Sigmoid colon (tissue), 7 donors: ENCODE measurements around the gene DGKD. TPM values are rescaled to one million over a fixed set of nuclear protein-coding genes. Genes with fewer than 3 reads are reported as not detected.
A peak's percentile ranks its signal among the peaks of the same experiment; 100 is the strongest.

Experiments used
- DNase-seq: peaks from one replicate; pipeline ENCODE4 v3.0.0-alpha.2; 2019
- H3K27ac ChIP-seq, 4 donors: fragments of 200-600 bp; sonication (generic); one replicate each; pipeline ENCODE4 v1.5.1; 2016 to 2019; ENCODE audit warnings: mild to moderate bottlenecking in 1 of 4
- H3K27me3 ChIP-seq, 3 donors: fragments of 200-600 bp; sonication (generic); one replicate each; pipeline ENCODE4 v1.5.1; 2019; ENCODE audit warnings: mild to moderate bottlenecking in 1 of 3
- H3K36me3 ChIP-seq, 4 donors: fragments of 200-600 bp; sonication (generic); one replicate each; pipeline ENCODE4 v1.5.1; 2016 to 2019
- H3K4me1 ChIP-seq, 4 donors: fragments of 200-600 bp; sonication (generic); one replicate each; pipeline ENCODE4 v1.5.1; 2017 to 2019
- H3K4me3 ChIP-seq, 4 donors: fragments of 200-600 bp; sonication (generic); one replicate each; pipeline ENCODE4 v1.5.1; 2017 to 2019; ENCODE audit warnings: mild to moderate bottlenecking in 2 of 4, moderate library complexity in 1 of 4
- H3K9me3 ChIP-seq, 4 donors: fragments of 200-600 bp in 3 of 4; sonication (generic) in 3 of 4; one replicate each; pipeline versions ENCODE4 v1.5.1 to v1.6.1; 2013 to 2019
- CTCF ChIP-seq, 4 experiments: fragments of 450-650 bp in 3 of 4; fragments of 200-600 bp in 1 of 4; IDR thresholded peaks; one replicate each; pipeline ENCODE4 v1.5.1; 2016 to 2019; ENCODE audit warnings: antibody characterized with exemption in 4 of 4, mild to moderate bottlenecking in 3 of 4, moderate library complexity in 2 of 4
- EP300 ChIP-seq, 4 donors: sonication (generic); formaldehyde crosslinking; IDR thresholded peaks; one replicate each; pipeline ENCODE4 v1.6.1; 2017; ENCODE audit warnings: antibody characterized with exemption in 4 of 4
- POLR2A ChIP-seq, 2 donors: fragments of 450-650 bp; IDR thresholded peaks; one replicate each; pipeline ENCODE4 v1.6.1; 2016; ENCODE audit warnings: antibody characterized with exemption in 2 of 2, mild to moderate bottlenecking in 2 of 2, moderate library complexity in 2 of 2
- POLR2AphosphoS5 ChIP-seq, 4 donors: sonication (generic); formaldehyde crosslinking; IDR thresholded peaks; one replicate each; pipeline ENCODE4 v1.6.1; 2017; ENCODE audit warnings: antibody characterized with exemption in 4 of 4
- WGBS, 2 donors: extraction: QIAGEN DNeasy Blood & Tissue Kit; methylation state at CpG; one replicate each; pipeline ENCODE4 v1.1.7; 2013; 5-methylcytosine and 5-hydroxymethylcytosine counted together
- intact Hi-C: fragments of 100-400 bp; cut with DNase I; formaldehyde crosslinking; loops from one replicate; pipeline ENCODE4 v1.15.1; 2023
- polyA plus RNA-seq, 3 donors: library from polyadenylated mRNA; stranded (reverse); fragments of 200-250 nt; gene quantifications; one replicate each; pipeline ENCODE4 v1.2.3, GENCODE V29; 2013
- total RNA-seq, 4 donors: library from RNA; depleted of rRNA; stranded (reverse); fragments of >200 nt; gene quantifications; one replicate each; pipeline ENCODE4 v1.1.0, GENCODE V29; 2016
- donor health status: healthy with polysubstance abuse.
- donor health status: Bipolar disorder and iron deficiency.
- donor health status: healthy.

The DGKD gene
- total and polyA plus RNA-seq, 7 donors, result 10.7 to 67.0 (median 19.7) TPM

GRCh38 chr2:233487748-233488345, 133.6 kb downstream of the DGKD start:
- H3K4me3 ChIP-seq, result no peak overlapping the region
- DNase-seq, result no peak
- 92% methylated on average over 9 of the region's 9 CpGs for WGBS, 2 donors
- peaks cover 1 to 89% (median 33%) of the 10 kb centered on the region in 4 donors for H3K36me3 ChIP-seq
- no peak for TF ChIP-seq POLR2AphosphoS5 (IDR thresholded peaks at IDR 0.05)
- no peak for TF ChIP-seq POLR2A (IDR thresholded peaks at IDR 0.05)
- TF ChIP-seq EP300 (IDR thresholded peaks at IDR 0.05), result no peak
- TF ChIP-seq CTCF (IDR thresholded peaks at IDR 0.05), result no peak
- peaks cover 0 to 4% (median 0%) of the 10 kb centered on the region in 4 donors for H3K4me1 ChIP-seq
- H3K27me3 ChIP-seq, result no peaks in the 10 kb centered on the region
- intact Hi-C loops, result no loop called here
- no peaks in the 10 kb centered on the region for H3K9me3 ChIP-seq
- H3K27ac ChIP-seq, result no peak overlapping the region

GRCh38 chr2:233489143-233489542, 134.8 kb downstream of the DGKD start:
- Histone ChIP-seq H3K27me3 (no peaks in the 10 kb centered on the region), H3K27ac (peak overlapping the region in 1 of 4 donors; percentile 4), H3K4me3 (no peak overlapping the region), H3K36me3 (peaks cover 7 to 85% (median 36%) of the 10 kb centered on the region in 4 donors), H3K4me1 (peaks cover 0 to 4% (median 0%) of the 10 kb centered on the region in 4 donors), H3K9me3 (no peaks in the 10 kb centered on the region)
- no peak for TF ChIP-seq POLR2AphosphoS5 (IDR thresholded peaks at IDR 0.05)
- no peak for TF ChIP-seq POLR2A (IDR thresholded peaks at IDR 0.05)
- no peak for TF ChIP-seq EP300 (IDR thresholded peaks at IDR 0.05)
- TF ChIP-seq CTCF (IDR thresholded peaks at IDR 0.05), result no peak
- WGBS, 2 donors, result 86 to 92% methylated on average over 10 of the region's 10 CpGs
- intact Hi-C loops, result no loop called here
- DNase-seq, result no peak

GRCh38 chr2:233489666-233490065, 135.4 kb downstream of the DGKD start:
- no peak for DNase-seq
- Histone ChIP-seq H3K4me3 (no peak overlapping the region), H3K27me3 (no peaks in the 10 kb centered on the region), H3K9me3 (no peaks in the 10 kb centered on the region), H3K36me3 (peaks cover 7 to 80% (median 33%) of the 10 kb centered on the region in 4 donors), H3K4me1 (peaks cover 0 to 4% (median 0%) of the 10 kb centered on the region in 4 donors), H3K27ac (peak overlapping the region in 1 of 4 donors; percentile 4)
- 96 to 97% methylated on average over 6 of the region's 6 CpGs for WGBS, 2 donors
- no peak for TF ChIP-seq CTCF (IDR thresholded peaks at IDR 0.05)
- TF ChIP-seq POLR2AphosphoS5 (IDR thresholded peaks at IDR 0.05), result no peak
- TF ChIP-seq EP300 (IDR thresholded peaks at IDR 0.05), result no peak
- no peak for TF ChIP-seq POLR2A (IDR thresholded peaks at IDR 0.05)
- intact Hi-C loops, result no loop called here

GRCh38 chr2:233490831-233491230, 136.5 kb downstream of the DGKD start:
- whole genome bisulfite sequencing, 2 donors, result 96% methylated on average over 7 of the region's 7 CpGs
- no peak for DNase-seq
- Histone ChIP-seq H3K4me3 (no peak overlapping the region), H3K4me1 (peaks cover 0 to 4% (median 0%) of the 10 kb centered on the region in 4 donors), H3K36me3 (peaks cover 7 to 77% (median 28%) of the 10 kb centered on the region in 4 donors), H3K27me3 (no peaks in the 10 kb centered on the region), H3K9me3 (no peaks in the 10 kb centered on the region), H3K27ac (no peak overlapping the region)
- intact Hi-C loops, result no loop called here
- no peak for TF ChIP-seq POLR2A (IDR thresholded peaks at IDR 0.05)
- no peak for TF ChIP-seq EP300 (IDR thresholded peaks at IDR 0.05)
- no peak for TF ChIP-seq CTCF (IDR thresholded peaks at IDR 0.05)

- no peak overlapping the region for H3K4me3 ChIP-seq
- intact Hi-C loops, result no loop called here
- H3K36me3 ChIP-seq, result peaks cover 7 to 79% (median 28%) of the 10 kb centered on the region in 4 donors
- H3K9me3 ChIP-seq, result no peaks in the 10 kb centered on the region
- no peak for TF ChIP-seq CTCF (IDR thresholded peaks at IDR 0.05)
- TF ChIP-seq EP300 (IDR thresholded peaks at IDR 0.05), result no peak
- no peaks in the 10 kb centered on the region for H3K27me3 ChIP-seq
- 82 to 91% methylated on average over 3 of the region's 3 CpGs for WGBS, 2 donors
- H3K27ac ChIP-seq, result no peak overlapping the region
- peaks cover 0 to 4% (median 0%) of the 10 kb centered on the region in 4 donors for H3K4me1 ChIP-seq
- DNase-seq, result no peak
Observed at GRCh38 chr2:233491326-233491725, 137.0 kb downstream of the DGKD start.
